ENCODE results near the gene PTPRC.
"Not testable (repeated sequence)": the region's sequence is repeated elsewhere in the genome, so short reads cannot be mapped to it uniquely, and the experiment has no call there.

Gene PTPRC, protein sequence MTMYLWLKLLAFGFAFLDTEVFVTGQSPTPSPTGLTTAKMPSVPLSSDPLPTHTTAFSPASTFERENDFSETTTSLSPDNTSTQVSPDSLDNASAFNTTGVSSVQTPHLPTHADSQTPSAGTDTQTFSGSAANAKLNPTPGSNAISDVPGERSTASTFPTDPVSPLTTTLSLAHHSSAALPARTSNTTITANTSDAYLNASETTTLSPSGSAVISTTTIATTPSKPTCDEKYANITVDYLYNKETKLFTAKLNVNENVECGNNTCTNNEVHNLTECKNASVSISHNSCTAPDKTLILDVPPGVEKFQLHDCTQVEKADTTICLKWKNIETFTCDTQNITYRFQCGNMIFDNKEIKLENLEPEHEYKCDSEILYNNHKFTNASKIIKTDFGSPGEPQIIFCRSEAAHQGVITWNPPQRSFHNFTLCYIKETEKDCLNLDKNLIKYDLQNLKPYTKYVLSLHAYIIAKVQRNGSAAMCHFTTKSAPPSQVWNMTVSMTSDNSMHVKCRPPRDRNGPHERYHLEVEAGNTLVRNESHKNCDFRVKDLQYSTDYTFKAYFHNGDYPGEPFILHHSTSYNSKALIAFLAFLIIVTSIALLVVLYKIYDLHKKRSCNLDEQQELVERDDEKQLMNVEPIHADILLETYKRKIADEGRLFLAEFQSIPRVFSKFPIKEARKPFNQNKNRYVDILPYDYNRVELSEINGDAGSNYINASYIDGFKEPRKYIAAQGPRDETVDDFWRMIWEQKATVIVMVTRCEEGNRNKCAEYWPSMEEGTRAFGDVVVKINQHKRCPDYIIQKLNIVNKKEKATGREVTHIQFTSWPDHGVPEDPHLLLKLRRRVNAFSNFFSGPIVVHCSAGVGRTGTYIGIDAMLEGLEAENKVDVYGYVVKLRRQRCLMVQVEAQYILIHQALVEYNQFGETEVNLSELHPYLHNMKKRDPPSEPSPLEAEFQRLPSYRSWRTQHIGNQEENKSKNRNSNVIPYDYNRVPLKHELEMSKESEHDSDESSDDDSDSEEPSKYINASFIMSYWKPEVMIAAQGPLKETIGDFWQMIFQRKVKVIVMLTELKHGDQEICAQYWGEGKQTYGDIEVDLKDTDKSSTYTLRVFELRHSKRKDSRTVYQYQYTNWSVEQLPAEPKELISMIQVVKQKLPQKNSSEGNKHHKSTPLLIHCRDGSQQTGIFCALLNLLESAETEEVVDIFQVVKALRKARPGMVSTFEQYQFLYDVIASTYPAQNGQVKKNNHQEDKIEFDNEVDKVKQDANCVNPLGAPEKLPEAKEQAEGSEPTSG (N-terminal part only)

DNA sequence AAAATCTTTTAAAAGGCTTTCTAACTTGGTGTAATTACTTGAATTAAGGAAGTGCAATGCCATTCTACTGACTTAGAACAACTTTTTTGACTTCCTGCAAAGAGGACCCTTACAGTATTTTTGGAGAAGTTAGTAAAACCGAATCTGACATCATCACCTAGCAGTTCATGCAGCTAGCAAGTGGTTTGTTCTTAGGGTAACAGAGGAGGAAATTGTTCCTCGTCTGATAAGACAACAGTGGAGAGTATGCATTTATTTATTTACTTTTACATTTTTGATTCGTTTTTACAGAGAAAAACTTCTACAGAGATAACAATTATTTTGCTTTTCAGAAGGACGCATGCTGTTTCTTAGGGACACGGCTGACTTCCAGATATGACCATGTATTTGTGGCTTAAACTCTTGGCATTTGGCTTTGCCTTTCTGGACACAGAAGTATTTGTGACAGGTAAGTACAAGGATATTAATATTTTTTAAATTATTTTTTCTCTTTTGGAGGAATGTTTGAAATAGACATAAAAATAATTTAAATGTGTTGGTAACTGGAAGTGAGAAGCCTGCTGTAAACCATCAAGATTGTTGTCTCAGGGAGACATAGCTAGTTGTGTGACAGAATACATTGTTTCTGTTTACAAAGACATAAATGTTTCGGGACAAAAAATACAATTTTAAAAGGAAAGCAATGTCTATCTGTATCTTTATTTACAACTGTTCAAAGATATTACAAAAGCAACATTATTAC, at the start of gene PTPRC:
TSS of gene PTPRC (plus strand) at position 147 of the 742 bp plus-strand sequence. CDS start at position 376, 229 bp downstream.
- no peak for DNase-seq

DNA sequence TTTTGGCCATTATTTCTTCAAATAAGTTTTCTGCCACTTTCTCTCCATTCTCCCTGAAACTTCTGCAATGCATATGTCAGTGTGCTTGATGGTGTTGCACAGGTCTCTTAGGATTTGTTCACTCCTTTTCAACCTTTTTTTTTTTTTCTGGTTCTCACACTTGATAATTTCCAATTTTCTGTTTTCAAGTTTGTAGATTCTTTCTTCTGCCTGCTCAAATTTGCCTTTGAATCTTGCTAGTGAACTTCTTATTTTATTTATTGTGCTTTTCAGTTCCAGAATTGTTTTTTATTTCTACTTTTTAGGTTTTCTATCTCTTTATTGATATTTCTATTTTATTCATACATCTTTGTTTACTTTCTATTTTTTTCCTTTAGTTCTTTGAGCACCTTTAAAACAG, 48.4 kb upstream of the PTPRC start:
- no peak for DNase-seq

DNA sequence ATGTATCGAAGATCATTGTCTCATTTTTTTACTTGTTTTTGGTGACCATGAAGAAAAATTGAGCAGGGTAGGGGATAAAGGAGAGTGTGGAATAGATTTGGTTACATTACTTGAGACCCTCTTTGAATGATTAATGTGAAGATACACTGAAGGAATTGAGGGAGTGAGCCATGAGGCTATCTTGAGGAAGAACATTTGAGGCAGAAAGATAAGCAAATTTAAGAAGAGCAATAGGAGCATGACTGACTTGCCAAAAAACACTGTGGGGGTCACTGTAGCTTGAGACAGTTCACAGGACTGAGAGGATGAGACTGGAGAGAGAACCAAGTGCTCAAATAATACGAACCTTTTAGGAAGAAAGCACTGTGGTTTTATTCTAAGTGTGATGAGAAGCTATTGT, 43.1 kb upstream of the PTPRC start:
- DNase-seq: no peak

DNA sequence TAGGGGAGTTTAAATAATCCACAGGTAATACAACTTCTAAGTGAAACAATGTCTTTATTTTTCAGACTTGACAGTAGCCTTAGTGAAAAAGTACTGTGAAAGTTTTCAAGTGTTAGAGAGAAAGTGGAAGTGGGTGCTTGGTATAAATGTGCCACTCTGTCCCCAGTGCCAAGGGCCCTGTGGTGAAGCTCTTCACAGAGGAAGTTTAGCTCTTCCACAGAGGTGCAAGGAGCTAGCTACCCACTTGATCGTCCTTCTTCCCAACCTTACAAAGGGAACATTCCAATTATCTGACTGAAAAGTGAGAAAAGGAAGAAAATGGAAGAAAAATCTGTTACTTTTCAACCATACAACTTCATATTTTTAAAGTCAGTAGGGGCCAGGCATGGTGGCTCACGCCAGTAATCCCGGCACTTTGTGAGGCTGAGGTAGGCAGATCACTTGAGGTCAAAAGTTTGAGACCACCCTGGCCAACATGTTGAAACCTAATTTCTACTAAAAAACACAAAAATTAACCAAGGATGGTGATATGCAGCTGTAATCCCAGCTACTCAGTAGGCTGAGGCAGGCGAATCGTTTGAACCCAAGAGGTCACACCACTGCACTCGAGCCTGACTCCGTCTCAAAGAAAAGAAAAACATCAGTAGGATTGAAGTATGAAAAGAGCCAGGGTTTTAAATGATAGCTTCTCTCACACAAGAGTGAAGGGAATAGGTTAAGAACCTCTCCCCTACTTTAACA, 41.0 kb upstream of the PTPRC start:
- no peak for DNase-seq

DNA sequence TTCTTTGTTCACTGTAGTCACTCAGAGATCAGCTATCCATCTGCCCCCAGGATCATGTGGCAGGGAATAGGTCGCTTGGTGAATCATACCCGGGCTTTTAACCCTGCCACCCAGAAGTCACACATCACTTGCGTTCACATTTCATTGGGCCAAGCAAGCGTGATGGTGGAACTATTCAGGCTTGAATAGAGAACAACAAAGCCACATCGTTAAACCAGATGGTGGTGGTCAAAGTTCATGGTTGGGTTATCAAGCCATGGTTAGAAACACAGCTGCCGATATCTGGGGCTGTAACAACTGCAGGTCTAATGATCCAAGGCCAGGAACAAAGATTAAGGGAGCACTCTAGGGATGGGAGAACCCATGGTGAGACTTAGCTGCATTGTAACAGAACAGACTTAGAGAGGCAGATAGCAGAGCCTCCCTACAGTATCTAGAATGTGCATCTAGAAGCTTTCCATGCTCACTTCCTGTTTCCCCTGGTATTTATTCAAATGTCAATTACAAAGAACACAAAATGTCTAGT, 40.0 kb upstream of the PTPRC start:
- no peak for DNase-seq

DNA sequence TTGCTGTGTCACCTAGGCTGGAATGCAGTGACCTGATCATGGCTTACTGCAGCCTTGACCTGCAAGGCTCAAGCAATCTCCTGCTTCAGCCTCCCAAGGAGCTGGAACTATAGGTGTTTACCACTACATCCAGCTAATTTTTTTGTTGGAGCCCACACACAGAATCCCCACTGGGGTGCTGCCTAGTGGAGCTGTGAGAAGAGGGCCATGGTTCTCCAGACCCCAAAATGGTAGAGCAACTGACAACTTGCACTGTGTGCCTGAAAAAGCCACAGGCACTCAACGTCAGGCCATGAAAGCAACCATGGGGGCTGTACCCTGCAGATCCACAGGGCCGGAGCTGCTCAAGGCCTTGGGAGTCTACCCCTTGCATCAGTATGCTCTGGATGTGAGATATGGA, 39.1 kb upstream of the PTPRC start:
- DNase-seq: no peak

DNA sequence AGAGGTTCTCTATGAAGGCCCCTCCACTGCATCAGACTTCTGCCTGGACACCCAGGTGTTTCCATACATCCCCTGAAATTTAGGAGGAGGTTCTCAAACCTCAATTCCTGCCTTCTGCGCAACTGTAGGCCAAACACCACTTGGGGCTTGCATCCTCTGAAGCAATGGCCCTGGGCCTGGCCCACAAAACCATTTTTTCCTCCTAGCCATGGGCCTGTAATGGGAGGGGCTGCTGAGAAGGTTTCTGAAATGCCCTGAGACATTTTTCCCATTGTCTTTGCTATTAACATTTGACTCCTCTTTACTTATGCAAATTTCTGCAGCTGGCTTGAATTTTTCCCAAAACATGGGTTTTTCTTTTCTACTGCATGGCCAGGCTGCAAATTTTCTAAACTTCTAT, 37.9 kb upstream of the PTPRC start:
- DNase-seq: no peak

DNA sequence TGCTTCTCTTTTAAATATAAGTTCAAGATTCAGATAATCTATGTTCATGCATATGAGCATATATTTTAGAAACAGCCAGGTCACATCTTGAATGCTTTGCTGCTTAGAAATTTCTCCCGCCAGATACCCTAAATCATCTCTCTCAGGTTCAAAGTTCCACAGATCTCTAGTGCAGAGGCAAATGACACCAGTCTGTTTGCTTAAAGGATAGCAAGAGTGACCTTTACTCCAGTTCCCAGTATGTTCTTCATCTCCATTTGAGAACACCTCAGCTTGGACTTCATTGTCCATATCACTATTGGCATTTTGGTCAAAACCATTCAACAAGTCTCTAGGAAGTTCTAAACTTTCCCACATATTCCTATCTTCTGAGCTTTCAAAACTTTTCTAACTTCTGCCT, 37.5 kb upstream of the PTPRC start:
- DNase-seq: not testable (repeated sequence)

DNA sequence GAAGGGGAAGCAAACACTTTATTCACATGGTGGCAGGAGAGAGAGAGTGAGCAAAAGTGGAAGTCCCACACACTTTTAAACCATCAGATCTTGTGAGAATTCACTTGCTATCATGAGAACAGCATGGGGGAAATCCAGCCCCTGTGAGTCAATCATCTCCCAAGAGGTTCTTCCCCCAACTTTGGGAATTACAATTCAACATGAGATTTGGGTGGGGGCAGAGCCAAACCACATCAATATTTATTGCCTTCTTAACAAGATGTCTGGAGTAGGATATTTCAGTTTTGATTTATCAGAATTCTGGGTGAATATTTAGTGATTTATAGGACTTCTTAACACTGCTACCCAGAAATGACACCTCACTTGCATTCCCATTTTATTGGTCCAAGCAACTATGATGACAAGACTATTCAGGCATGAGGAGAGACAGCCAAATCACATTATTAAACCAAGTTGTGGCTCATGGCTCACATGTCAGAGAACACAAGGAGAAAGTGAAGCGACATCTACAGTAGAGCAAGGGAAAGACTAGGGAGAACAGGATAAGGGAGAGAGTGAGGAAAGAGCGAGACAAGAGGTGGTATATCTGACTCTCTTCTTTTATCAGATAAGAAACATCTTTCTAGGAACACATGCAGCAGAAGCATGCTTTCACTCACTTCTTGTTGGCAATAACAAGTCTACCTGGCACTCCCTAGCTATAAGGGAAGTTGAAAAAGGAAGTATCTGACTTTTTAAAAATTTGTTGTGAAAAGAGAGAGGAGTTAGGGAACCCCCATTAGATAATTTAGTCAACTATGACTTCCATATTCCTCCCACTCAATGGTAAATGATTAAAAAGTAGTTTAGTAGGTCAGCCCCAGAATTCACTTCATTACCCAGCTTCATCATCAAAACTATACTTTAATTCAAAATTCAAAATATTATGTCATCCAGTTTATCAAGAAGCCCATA, 36.6 kb upstream of the PTPRC start:
- DNase-seq: no peak

DNA sequence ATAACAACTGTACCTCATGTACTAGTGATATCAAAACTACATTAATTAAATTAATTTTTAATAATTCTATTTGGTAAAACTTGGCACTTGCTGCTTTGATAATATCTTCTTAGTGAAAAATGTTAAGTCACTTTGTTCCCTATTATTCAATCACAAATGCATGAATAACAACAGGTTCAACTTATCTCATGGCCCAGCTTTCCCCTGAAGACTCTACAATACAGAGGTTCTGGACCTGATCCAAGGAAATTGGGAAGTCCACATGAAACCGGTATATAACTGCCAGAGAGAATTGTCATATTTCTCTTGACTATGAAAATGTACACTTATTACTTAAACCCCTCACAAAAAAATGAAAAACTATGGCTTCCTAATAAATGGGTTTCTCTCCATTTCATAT, 33.9 kb upstream of the PTPRC start:
- DNase-seq: no peak

DNA sequence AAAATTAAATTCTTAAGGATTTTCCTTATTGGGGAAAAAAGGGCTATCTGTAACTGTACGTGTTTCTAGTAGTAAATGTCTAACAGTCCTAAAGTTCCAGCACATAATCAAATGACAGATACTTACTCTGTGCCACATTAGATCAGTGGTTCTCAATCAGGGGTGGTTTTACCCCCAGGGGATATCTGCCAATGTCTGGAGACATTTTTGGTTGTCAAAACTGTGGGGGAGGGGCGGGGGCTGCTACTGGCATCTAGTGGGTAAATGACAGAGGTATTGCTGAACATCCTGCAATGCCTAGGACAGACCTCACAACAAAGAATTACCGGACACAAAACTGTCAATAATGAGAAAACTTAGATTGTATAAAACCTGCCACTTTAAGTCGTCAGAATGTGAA, 33.4 kb upstream of the PTPRC start:
- DNase-seq: no peak

DNA sequence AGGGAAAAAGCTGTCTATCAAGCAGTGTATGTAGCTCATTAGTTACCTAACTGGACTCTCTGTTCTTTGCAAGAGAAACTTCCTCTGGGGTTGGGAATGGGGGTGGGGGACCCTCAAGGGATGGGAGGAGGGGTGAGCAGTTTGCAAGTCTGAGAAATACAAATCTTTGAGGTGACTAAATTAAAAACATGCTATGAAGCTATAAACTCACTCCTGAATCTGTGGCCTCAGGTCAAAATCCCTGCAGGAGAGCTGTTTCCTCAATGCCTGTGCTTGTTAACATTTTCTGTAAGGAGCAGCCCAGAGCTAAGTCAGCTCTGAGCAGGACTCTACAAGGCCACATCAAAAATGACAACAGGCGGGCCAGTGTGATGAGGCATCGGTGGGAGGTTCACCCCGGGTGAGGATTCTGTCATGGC, 32.8 kb upstream of the PTPRC start:
- DNase-seq: no peak

DNA sequence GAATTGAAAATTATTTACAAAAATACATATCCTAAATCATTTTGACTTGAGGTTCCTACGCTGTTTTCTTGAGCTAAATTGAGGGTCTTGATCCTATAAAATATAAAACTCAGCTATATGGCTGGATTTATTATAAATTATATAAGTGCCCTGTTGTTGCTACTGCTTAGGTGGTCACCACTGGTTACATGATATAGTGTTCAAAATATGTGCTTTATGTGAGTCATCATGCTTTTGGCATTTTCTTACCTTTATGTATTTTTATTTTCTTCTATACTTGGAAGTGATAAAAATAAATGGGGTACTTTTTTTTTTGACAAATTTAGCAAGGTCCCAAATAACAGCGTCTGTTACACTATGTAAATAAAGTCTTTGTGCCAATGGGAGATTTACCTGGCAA, 31.1 kb upstream of the PTPRC start:
- DNase-seq: no peak

DNA sequence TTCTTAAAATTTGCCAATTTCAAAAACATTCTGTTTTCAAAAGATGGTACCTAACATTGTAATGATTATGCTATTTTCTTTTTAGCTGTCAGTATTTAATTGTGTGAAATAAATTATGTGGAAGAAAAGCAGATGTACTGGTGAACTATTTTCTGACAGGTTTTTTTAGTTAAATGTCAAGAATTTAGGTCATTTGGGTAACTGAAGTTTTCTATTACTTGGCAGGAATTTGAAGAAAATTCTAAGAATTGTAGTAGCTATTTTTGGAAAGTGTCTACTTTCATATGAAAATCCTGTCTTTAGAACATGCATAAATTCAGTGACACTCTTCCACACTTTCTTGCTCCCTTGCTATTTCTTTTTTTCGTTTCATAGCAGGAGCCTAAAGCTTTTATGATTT, 28.5 kb upstream of the PTPRC start:
- DNase-seq: no peak

DNA sequence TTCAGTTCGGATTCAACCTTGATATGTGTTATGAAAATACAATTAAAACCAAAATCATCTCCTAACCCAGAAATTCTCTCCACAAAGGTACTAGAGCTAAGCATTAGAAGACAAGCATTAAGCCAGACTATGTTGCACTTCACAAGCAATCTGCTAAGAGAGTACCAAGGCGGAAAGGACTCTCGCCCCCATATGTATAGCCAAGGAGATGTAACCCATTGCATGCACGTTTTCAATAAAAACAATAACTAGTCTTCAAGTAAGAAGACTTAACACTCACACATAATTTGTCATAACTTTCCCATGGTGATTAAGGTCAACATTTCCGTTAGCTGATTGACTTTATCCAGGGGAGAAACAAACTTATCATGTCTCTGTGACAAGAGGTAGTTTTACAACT, 27.6 kb upstream of the PTPRC start:
- no peak for DNase-seq

DNA sequence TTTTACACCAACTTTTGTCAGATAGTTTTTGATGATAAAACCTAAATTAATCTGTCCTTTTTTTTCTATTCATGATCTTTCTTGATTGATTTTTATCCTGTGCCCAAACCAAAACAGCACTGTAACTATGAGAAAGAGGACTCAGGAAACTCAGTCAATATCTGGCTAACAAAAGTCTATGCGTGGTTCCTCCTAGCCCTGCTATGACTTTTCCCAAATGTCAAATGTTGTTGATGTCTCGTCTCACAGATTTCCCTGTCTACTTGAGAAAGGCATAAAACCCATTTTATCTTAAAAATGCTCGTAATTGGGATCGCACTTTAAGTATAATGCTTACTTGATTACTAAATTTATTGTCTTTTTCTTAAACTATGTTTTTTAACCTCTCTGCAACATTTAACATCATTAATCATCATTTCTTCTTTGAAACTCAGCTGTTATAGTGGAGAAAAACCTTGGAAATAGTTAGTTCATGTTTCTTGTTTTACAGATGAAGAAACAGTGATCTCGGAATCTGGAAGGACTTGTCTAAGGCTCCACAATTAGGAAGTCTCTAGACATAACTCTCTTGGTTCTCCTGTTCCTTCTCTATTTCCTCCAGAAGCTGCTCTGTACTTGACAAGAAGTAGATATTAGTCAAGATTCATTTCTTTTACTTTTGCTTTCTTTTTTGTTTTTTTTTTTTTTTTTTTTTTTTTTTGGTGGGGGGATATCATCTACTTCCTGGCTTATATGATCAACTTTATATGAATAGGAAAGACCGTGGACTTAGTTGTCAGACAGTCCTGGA, 26.2 kb upstream of the PTPRC start:
- DNase-seq: no peak

DNA sequence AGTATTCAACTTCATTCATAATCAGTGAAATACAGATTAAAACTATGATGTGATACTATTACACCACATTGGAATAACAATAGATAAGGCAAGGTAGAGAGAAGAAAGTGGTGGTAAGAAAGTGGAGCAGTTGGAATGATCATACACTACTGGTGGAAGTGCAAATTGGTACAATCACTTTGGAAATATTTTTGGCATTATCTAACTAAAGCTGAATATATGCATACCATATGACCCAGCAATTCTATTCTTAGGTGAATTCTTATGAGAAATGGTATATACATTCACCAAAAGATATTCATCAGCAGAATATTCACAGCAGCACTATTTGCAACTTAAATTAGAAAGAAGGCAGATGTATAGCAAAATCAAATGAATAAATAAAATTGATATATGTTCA, 21.4 kb upstream of the PTPRC start:
- no peak for DNase-seq

DNA sequence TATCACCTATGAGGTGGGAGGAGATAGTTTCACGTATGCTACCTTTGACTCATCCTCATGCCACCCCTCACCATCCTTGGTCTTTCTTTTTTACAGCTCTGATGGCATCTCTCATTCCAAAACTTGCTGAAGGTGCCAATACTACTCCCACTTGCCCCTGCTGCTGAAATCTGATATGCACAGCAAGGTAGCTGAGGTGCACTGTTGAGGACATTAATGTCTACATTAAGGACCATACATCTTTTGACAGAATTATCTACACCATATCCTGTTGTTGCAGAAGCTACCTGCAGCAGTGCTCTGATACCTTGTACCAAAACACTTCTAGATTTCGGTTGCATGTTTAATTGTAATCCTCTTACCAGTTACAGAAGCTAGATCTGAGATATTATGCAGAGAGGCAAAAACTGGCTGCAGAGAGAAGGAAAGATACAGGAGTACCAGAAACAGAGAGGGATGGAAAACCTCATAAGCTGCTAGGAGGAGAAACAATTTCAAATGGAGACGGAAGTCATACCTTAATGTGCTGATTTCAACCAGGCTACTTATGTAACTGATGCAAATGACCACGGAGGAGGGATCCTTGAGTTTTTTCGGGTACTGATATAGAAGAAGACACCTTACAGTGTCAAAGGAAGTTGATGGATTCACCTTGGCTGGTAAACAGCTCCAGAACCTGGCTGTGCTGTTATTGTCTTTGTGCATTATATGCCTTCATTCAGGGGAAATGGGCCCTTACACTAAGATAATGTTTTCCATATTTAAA, 19.3 kb upstream of the PTPRC start:
- DNase-seq: no peak

DNA sequence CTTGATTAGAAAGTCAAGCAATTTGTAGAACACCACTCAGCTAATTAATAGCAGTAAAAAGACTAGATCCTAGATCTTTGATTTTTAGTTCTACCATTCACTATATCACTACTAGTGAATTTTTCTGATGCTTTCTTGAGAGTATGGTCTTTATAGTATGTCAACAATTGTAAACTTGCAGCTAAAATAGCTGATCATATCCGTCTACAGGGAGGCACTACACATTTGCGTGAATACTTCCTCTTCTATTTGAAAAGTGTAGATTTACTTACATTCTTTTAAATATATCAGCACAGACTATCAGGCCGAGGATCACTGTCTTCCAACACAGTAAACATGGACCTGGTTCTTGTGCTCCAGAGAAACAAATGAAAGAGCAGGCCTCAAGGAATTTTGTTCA, 18.6 kb upstream of the PTPRC start:
- no peak for DNase-seq

Data from NCI-H2107 (cell line).